ENCODE data around the gene MACROD2.

MACROD2 gene

DNA sequence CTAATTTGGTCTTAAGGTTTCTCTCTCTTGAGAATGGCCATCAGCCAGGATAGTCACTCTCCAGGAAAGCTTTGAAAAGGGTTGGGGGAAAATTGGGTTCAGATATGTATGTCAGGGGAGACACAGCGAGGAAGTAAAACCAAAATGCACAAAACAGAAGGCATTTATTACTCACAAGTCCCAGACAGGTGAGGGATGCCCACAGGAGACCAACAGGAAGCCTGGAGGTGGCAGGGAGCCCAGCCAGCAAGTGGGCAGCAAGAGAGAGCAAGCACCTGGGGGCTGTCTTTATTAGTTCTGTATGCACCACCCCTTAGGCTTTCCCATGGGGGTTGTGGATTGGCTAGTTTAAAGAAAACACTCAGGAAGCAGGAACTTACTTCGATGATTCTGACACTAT, 1870.2 kb downstream of the MACROD2 start:
- DNase-seq, result no peak

- DNase-seq, result no peak
Observed at GRCh38 chr20:15866916-15867730, 1871.8 kb downstream of the MACROD2 start.

GRCh38 chr20:15867899-15868298, 1872.6 kb downstream of the MACROD2 start:
- DNase-seq, result no peak

GRCh38 chr20:15875446-15875845, 1880.1 kb downstream of the MACROD2 start:
- peak; percentile 86 for DNase-seq

DNA sequence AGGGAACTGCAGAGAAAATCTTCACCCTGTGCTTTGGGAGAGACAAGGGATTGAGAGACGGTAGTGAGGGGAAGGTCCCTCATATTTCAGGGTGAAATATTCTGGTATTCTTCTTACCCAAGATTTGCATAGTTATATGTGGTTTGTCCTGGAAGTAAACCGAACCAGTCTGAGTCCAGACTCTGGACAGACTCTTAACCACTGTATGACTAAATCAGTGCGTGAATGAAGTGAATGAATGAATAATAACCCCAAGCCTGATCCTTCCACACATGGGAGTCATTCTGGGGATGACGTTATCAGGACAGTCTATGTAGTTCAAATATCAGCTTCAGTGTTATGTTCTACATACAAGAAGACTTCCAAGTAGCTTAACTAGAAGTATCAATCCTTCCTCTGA, 1887.2 kb downstream of the MACROD2 start:
- DNase-seq, result no peak

DNA sequence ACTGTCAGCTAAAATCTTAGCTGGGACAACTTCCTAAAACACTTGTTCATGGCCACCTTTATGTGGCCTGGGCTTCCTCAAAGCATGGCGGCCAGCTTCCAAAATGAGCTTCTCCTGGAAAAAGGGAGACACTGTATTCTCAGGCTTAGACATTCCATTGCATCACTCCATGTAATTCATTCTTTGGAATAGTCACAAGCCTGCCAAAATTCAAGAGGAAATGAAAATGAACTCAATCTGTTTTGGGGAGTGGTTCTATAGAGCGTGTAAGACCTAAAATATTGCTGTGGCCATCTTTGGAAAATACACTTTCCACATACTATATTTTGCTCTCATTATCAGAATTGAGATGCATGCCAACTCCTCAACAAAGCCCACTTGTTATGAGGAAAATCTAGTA, 1890.9 kb downstream of the MACROD2 start:
- DNase-seq, result no peak

DNA sequence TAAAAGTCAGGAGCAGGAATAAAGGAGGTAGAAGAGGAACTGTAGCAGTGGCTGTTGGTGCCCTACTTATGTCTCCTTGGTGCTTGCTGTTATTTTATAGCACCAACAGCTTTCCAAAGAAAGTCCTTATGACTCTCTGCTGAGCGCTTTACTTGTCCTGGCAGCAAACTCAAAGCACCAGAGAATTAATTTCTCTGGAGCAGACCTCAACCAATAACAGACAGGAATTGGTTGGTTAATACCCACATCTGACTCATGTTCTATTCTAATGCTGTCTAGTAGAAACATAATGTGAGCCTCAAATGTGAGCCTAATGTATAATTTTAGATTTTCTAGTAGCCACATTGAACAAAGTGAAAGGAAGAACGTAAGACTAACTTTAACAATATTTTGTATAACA, 1892.1 kb downstream of the MACROD2 start:
- no peak for DNase-seq

GRCh38 chr20:15889061-15889460, 1893.7 kb downstream of the MACROD2 start:
- peak; percentile 59 for DNase-seq

- peak; percentile 96 for DNase-seq
Observed at GRCh38 chr20:15889514-15890256, 1894.4 kb downstream of the MACROD2 start.

DNA sequence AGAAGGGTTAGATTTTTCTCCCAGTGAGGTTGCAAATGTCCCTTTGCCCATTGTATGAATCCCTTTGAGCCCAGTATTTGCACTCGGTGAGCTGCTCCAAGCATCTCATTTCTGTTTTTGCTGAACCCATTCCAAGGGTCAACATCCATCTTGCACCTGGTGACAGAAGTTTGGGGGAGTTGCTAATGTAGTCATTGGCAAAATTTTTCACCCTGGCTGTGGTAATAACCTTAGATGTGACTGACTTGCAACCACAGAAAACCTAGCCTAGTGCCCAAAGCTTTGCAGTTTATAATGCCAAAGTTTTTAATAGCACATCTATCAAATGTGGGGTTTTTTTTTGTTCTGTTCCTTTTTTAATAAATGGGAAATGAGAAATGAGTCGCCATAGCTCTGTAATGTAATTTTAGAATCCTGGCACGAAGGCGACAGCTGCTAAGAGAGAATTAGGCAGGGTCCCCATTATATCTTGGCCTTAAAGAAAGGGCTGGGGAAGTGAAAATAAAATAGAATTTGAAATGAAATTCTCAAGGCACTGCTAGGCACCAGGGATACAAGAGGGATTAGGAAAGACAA, 1895.2 kb downstream of the MACROD2 start:
- no peak for DNase-seq

- no peak for DNase-seq
Observed at GRCh38 chr20:15895126-15895525, 1899.8 kb downstream of the MACROD2 start.

DNA sequence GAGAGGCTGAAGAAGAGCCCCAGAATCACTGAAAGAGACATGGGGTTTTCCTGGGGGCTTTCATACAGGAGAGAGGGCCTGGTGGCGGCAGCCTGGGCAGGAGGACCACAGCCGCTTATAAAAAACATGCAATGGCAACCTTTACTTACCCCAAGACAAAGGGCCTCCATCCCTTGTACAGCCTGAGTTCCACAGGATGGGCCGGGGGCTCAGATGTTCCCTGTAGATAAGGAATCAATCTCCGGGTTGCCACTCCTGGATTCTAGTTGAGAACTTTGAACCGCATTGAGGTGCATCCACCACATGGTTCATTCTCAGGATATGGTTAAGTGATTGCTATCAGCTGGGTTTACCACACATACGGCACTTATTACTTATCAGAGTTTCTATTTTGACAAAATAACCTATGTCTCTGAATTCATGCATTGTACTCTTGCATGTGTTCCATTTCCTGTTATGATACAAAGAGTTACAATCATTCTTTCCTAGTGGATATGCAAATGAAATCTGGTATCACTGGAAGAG, 1900.3 kb downstream of the MACROD2 start:
- no peak for DNase-seq

DNA sequence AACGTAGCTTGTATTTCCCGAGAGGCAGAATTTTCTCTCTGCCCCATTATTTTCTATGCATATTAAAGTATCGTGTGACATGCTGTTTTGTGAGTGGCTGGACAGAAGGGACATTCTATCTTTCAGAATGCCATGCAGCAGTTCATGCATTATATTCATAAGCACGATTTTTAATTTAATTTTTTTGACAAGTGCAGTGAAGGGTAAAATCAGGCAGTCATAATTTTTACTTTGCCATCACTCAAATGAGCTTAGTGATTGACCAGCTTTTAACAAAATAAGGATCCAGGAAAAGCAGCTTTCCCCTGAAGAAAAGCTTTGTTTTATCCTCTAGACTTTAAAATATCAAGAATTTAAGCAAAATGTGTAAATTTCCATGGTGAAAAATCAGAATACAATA, 1904.7 kb downstream of the MACROD2 start:
- DNase-seq, result no peak

- no peak for DNase-seq
Observed at GRCh38 chr20:15900443-15900842, 1905.1 kb downstream of the MACROD2 start.

DNA sequence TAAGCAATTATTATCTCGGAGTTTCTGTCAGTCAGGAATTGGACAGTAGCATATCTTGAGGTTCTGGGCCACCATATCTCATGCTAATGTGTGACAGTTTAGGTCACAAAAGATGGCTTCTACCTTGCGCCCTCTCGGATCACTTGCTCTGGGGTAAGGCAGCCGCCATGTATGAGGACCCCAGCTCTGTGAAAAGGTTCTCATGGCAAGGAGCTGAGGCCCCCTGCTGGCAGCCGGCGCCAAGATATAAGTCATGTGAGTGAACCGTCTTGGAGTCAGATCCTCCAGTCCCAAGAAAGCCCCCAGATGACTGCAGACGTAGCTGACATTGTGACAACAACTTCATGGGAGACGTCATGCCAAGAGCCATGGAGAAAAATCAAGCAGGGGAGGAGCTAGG, 1907.2 kb downstream of the MACROD2 start:
- no peak for DNase-seq

DNA sequence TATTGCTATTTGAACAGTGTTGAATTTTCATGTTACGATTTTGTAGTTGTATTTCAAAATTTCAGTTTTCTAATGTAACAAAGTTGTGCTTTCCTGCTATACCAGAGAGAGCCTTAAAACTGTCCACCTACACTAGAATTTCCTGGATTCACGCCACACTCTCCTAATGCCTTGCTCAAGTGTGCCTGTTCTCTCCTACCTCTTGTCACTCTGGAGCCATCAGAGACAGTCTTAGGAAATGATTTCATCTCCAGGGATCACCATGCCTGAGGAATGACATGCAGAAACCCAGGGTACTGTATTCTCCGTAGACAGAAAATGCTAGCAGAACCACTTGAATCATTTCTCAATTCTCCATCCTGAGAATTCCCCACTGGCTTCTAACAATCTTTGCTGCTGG, 1910.3 kb downstream of the MACROD2 start:
- DNase-seq, result no peak

- DNase-seq, result no peak
Observed at GRCh38 chr20:15909995-15910394, 1914.7 kb downstream of the MACROD2 start.

DNA sequence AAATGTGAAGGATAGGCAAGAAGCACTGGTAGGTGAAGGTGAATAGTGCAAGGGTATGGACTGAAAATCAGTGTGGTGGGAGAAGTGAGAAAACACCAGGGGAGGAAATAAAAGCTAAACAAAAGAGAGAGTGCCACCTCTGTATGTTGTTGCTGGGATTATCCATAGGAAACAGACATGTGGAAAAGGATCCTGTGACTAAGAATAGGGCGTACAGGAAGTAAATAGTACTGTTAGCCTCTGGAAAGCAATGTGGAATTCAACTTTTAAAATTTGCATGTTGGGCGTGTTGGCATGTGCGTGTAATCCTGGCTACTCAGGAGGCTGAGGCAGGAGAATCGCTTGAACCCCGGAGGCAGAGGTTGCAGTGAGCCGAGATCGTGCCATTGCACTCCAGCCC, 1916.3 kb downstream of the MACROD2 start:
- no peak for DNase-seq

DNA sequence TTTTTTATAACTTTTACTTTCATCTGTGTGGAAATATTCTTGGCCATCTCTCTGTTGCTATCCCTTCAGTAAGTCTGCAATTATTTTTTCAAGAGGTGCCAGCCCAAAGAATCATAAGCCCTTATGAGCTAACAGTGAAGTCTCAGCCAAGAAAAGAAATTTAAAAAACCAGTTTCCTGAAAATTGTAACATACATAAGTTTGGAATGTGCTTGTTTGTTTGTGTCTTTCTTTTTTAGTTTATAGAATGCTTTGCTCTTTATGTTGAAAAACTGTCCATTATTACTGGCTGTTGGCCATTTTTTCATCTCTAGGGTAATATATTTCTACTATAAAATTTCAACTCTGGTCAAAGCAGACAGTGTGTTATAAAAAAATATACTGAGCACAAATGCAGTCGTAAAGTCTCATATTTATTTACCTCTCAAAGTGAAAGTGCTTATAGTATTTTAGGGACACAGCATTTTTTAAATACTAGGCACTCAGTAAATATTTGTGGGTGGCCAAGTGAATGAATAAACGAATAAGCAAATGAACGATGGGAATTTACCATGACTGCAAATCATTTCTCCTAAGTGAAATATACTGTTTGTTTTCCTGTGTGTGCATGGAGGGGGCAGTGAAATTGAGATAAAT, 1918.2 kb downstream of the MACROD2 start:
- no peak for DNase-seq

DNA sequence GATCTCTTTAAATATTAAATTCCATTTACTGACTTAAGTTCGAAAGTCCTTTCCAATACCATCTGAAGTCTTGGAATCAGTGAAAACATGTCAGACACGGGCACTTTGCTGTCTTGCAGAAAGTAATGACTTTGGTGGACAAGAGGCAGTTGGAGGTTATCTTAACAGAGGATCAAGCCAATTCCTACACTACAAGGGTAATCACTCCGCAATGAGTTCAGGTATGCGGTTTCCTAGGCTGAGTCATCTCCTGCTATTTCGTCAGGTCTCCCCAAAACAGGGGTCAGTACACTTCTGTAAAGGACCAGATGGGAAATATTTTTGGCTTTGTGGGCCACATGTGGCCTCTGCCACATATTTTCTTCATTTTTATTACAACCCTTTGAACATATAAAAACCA, 1921.3 kb downstream of the MACROD2 start:
- DNase-seq, result no peak

DNA sequence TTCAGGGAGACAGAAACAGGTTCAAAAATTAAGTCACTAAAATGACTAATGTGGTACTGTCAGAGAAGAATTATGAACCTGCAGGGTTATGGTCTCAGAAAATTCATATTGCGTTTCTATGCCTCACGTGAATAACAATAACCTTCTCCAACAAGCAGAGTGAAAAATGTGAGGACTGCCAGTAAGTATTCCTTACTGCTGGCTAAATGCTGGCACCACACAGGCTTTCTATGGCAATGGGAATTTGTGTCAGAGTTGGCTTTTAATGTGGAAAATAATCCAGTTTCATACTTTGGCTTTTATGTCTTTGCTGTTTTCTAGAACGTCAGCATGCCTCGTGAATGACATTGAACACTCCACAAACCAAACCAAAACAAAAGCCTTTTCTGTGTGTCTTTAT, 1922.0 kb downstream of the MACROD2 start:
- DNase-seq, result no peak

GRCh38 chr20:15918631-15919030, 1923.3 kb downstream of the MACROD2 start:
- DNase-seq, result no peak

DNA sequence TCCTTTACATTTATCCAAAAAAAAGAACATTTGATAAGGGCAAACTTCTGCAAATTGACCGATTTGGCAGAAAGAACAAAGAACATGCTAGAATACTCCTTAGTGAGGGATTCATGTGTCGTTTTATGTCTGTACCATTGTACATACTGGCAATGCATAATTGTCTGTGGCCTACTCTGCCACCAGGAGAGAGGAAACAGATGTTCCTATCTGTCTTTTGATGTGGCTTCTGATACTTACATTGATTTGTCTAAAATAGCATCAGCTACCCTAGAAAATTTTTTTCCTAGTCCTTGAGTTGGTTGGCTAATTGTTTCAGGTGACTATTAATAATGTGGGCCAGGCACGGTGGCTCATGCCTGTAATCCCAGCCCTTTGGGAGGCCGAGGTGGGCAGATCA, 1923.8 kb downstream of the MACROD2 start:
- no peak for DNase-seq

All from NCI-H345 (cell line).